AG10803 (cell line): Measurements from ENCODE around the gene PAK1.
"Not testable (repeated sequence)": the region's sequence is repeated elsewhere in the genome, so short reads cannot be mapped to it uniquely, and the experiment has no call there.

Experiments
- DNase-seq: peaks from one replicate; pipeline ENCODE4 v3.0.0; 2010; ENCODE audit warnings: low read depth
- H3K4me3 ChIP-seq: 2 replicates; pipeline ENCODE4 v1.5.1; 2011; ENCODE audit warnings: mild to moderate bottlenecking, low read length, control low read depth
- CTCF ChIP-seq: conservative IDR thresholded peaks from 2 replicates; pipeline ENCODE4 v1.5.1; 2011; ENCODE audit warnings: mild to moderate bottlenecking, low read length, control low read depth, inconsistent platforms

PAK1 gene

GRCh38 chr11:77503006-77503405, 29.1 kb upstream of the PAK1 start:
- peak; percentile 43 for DNase-seq
- no peak for TF ChIP-seq CTCF
- H3K4me3 ChIP-seq: no peak overlapping the region

GRCh38 chr11:77502346-77502905, 28.5 kb upstream of the PAK1 start:
- no peak for TF ChIP-seq CTCF
- DNase-seq: peak; percentile 13
- no peak overlapping the region for H3K4me3 ChIP-seq

- TF ChIP-seq CTCF: no peak
- DNase-seq: no peak
- H3K4me3 ChIP-seq: no peak overlapping the region
Measured at GRCh38 chr11:77501758-77502157, 27.9 kb upstream of the PAK1 start.

- no peak for TF ChIP-seq CTCF
- DNase-seq: no peak
Measured at GRCh38 chr11:77497368-77497767, 23.5 kb upstream of the PAK1 start.

GRCh38 chr11:77495526-77495925, 21.6 kb upstream of the PAK1 start:
- DNase-seq: no peak
- no peak for TF ChIP-seq CTCF
- H3K4me3 ChIP-seq: no peak overlapping the region

More at GRCh38 chr11:77497368-77497767, 23.5 kb upstream of the PAK1 start:
- no peak overlapping the region for H3K4me3 ChIP-seq

- not testable (repeated sequence) for DNase-seq
Measured at GRCh38 chr11:77490035-77490434, 16.1 kb upstream of the PAK1 start.

GRCh38 chr11:77487790-77488189, 13.9 kb upstream of the PAK1 start:
- no peak for DNase-seq
- no peak for TF ChIP-seq CTCF
- no peak overlapping the region for H3K4me3 ChIP-seq

More at GRCh38 chr11:77490035-77490434, 16.1 kb upstream of the PAK1 start:
- H3K4me3 ChIP-seq: not testable (repeated sequence)
